PC-9 (cell line): ENCODE data around the gene MAPKAPK2.

ENCODE experiments used
- CTCF ChIP-seq: fragments of 200-600 bp; sonication (generic); conservative IDR thresholded peaks from 2 replicates; pipeline ENCODE4 v1.6.1; 2017; ENCODE audit warnings: mixed run types, antibody characterized with exemption, mild to moderate bottlenecking, moderate library complexity
- EZH2 ChIP-seq: fragments of 200-600 bp; sonication (generic); IDR thresholded peaks from 2 replicates; pipeline ENCODE4 v1.8.0; 2017; ENCODE audit warnings: antibody characterized with exemption, low read depth

GRCh38 chr1:206656936-206657335, 27.8 kb upstream of the MAPKAPK2 start:
- no peak for TF ChIP-seq CTCF
- TF ChIP-seq EZH2: no peak
